Measurements from ENCODE around the gene GTPBP3.
A peak's percentile ranks its signal among the peaks of the same experiment; 100 is the strongest.

The GTPBP3 gene

DNA sequence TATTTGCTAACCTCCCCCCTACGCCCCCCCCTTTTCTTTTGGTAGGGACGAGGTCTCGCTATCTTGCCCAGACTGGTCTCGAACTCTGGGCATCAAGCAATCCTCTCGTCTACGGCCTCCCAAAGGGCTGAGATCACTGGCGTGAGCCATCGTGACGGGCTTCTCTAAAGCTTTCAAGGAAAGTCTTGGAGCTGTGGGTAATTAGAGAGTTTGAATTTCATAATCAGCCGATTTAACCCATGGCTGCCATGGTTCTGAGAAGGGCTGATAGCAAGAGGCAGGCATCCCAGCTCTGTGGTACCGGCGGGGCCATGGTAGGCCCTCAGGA, 33.4 kb upstream of the GTPBP3 start:
- DNase-seq (ENCODE audit: low spot score): no peak
- Mint-ChIP-seq H3K4me1 (ENCODE audit: low read depth) (peaks cover 27% of the 10 kb centered on the region), H3K27ac (peak overlapping the region; percentile 47), H3K36me3 (ENCODE audit: low read depth) (peaks cover 3% of the 10 kb centered on the region), H3K9me3 (no peaks in the 10 kb centered on the region), H3K4me3 (peak overlapping the region; percentile 75), H3K27me3 (ENCODE audit: low read depth) (no peaks in the 10 kb centered on the region)

DNA sequence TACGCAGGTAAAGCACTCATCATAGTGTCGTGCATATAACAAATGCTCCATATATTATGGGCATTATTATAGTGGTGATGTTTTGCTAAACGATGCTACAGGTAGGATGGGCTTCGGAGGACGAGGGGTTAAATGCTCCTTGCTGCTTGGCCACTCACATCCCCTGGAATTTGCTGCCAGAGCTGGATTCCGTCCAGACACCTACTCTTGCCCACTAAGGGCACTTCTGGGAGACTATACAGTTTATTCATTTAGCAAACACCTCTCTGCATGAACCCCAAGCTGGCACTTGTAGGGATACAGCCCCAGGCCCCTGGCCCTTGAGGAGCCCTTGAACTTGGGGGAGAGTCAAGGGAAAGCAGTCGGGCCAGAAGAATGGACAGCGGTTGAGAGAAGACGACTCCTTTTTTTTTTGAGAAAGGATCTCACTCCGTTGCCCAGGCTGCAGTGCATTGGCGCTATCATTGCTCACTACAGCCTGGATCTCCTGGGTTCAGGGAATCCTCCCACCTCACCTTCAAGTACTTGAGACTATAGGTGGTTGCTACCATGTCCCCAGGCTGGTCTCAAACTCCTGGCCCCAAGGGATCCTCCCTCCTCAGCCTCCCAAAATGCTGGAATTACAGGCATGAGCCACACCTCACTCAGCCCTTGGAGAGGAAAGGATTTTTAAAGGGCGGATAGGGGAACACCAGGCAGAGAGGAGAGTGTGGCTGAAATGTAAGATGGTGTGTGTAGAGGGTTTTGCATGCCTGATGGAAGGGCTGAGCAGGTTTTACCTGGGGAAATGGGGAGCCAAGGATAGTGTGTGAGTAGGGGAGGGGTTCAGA, 32.8 kb upstream of the GTPBP3 start:
- H3K27ac Mint-ChIP-seq: peak overlapping the region; percentile 91

DNA sequence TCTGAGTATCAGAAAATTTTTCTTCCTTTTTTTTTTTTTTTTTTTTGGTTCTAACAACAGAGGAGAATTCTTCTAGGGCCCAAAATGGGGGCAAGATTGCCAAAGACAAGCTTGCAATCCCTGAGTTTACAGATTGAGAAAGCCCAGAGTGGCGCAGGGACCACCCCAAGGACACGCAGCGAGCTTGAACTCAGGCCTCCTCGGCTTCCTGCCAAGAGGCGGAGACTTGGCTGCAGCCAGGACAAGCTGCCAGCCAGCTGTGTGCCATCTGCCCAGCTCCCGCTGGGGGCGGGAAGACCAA, 32.2 kb upstream of the GTPBP3 start:
- Mint-ChIP-seq H3K27me3 (ENCODE audit: low read depth) (no peaks in the 10 kb centered on the region), H3K4me1 (ENCODE audit: low read depth) (peaks cover 31% of the 10 kb centered on the region), H3K4me3 (peak overlapping the region; percentile 89), H3K27ac (peak overlapping the region; percentile 91), H3K36me3 (ENCODE audit: low read depth) (peaks cover 5% of the 10 kb centered on the region), H3K9me3 (no peaks in the 10 kb centered on the region)
- DNase-seq (ENCODE audit: low spot score): no peak

More for the DNA sequence above, 32.8 kb upstream of the GTPBP3 start:
- H3K36me3 Mint-ChIP-seq (ENCODE audit: low read depth): peaks cover 7% of the 10 kb centered on the region
- no peaks in the 10 kb centered on the region for H3K9me3 Mint-ChIP-seq
- H3K27me3 Mint-ChIP-seq (ENCODE audit: low read depth): no peaks in the 10 kb centered on the region
- peak overlapping the region; percentile 89 for H3K4me3 Mint-ChIP-seq
- DNase-seq (ENCODE audit: low spot score): no peak
- H3K4me1 Mint-ChIP-seq (ENCODE audit: low read depth): peaks cover 29% of the 10 kb centered on the region

GRCh38 chr19:17305517-17306284, 31.7 kb upstream of the GTPBP3 start, which contains the start of gene MRPL34:
TSS of gene MRPL34 (plus strand) at chr19:17305872. CDS start at chr19:17305893, 21 bp downstream.
- Mint-ChIP-seq H3K9me3 (no peaks in the 10 kb centered on the region), H3K4me3 (peak within 1 kb of the TSS; percentile 89), H3K4me1 (ENCODE audit: low read depth) (peaks cover 36% of the 10 kb centered on the region), H3K27me3 (ENCODE audit: low read depth) (no peaks in the 10 kb centered on the region), H3K27ac (peak within 1 kb of the TSS; percentile 91), H3K36me3 (ENCODE audit: low read depth) (peaks cover 5% of the 10 kb centered on the region)
- DNase-seq (ENCODE audit: low spot score): peak; percentile 99

GRCh38 chr19:17306285-17306714, 31.1 kb upstream of the GTPBP3 start:
- Mint-ChIP-seq H3K4me1 (ENCODE audit: low read depth) (peaks cover 40% of the 10 kb centered on the region), H3K4me3 (peak overlapping the region; percentile 89), H3K9me3 (no peaks in the 10 kb centered on the region), H3K27me3 (ENCODE audit: low read depth) (no peaks in the 10 kb centered on the region), H3K27ac (peak overlapping the region; percentile 77), H3K36me3 (ENCODE audit: low read depth) (peaks cover 5% of the 10 kb centered on the region)
- no peak for DNase-seq (ENCODE audit: low spot score)

DNA sequence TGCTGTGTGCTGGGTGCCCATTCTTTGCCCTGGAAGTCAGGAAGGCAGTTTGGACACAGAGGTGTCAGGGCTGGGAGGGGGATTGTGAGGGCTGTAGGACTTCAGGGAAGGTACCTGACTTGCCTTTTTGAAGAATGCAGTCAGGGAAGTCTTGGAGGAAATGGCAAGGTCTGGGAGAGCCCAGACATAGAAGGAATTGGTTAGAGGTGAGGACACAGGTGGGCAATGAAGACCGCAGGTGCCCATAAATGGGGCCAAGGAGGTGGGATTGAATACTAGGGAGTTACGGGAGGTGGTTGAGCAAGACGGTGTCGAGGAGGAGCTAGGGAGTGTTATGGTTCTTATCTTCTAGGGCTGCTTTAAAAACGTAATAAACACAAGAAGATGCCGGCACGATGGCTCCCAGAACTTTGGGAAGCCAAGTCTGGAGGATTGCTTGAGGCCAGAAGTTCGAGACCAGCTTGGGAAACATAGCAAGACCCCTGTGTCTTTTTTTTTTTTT, 29.4 kb upstream of the GTPBP3 start:
- Mint-ChIP-seq H3K36me3 (ENCODE audit: low read depth) (peaks cover 4% of the 10 kb centered on the region), H3K9me3 (no peaks in the 10 kb centered on the region), H3K27ac (peak overlapping the region; percentile 3), H3K27me3 (ENCODE audit: low read depth) (no peaks in the 10 kb centered on the region), H3K4me1 (ENCODE audit: low read depth) (peaks cover 40% of the 10 kb centered on the region), H3K4me3 (peak overlapping the region; percentile 89)
- DNase-seq (ENCODE audit: low spot score): no peak

- H3K4me1 Mint-ChIP-seq (ENCODE audit: low read depth): peaks cover 33% of the 10 kb centered on the region
- no peaks in the 10 kb centered on the region for H3K27me3 Mint-ChIP-seq (ENCODE audit: low read depth)
- peak; percentile 99 for DNase-seq (ENCODE audit: low spot score)
Observed at GRCh38 chr19:17309198-17309964, 28.0 kb upstream of the GTPBP3 start, which contains the start of gene DDA1. TSS of gene DDA1 (plus strand) at chr19:17309563. CDS start at chr19:17309655, 92 bp downstream.

GRCh38 chr19:17309965-17310461, 27.3 kb upstream of the GTPBP3 start:
- peak overlapping the region; percentile 99 for H3K4me3 Mint-ChIP-seq
- no peaks in the 10 kb centered on the region for H3K27me3 Mint-ChIP-seq (ENCODE audit: low read depth)
- no peak for DNase-seq (ENCODE audit: low spot score)
- H3K27ac Mint-ChIP-seq: peak overlapping the region; percentile 96
- H3K9me3 Mint-ChIP-seq: no peaks in the 10 kb centered on the region
- H3K36me3 Mint-ChIP-seq (ENCODE audit: low read depth): peaks cover 10% of the 10 kb centered on the region
- peaks cover 29% of the 10 kb centered on the region for H3K4me1 Mint-ChIP-seq (ENCODE audit: low read depth)

More at GRCh38 chr19:17309198-17309964, 28.0 kb upstream of the GTPBP3 start, which contains the start of gene DDA1:
- Mint-ChIP-seq H3K27ac (peak within 1 kb of the TSS; percentile 96), H3K4me3 (peak within 1 kb of the TSS; percentile 99), H3K9me3 (no peaks in the 10 kb centered on the region), H3K36me3 (ENCODE audit: low read depth) (peaks cover 10% of the 10 kb centered on the region)

- Mint-ChIP-seq H3K36me3 (ENCODE audit: low read depth) (peaks cover 18% of the 10 kb centered on the region), H3K27ac (peak overlapping the region; percentile 32), H3K4me1 (ENCODE audit: low read depth) (peaks cover 23% of the 10 kb centered on the region), H3K4me3 (peak overlapping the region; percentile 48), H3K27me3 (ENCODE audit: low read depth) (no peaks in the 10 kb centered on the region), H3K9me3 (no peaks in the 10 kb centered on the region)
- DNase-seq (ENCODE audit: low spot score): no peak
Observed at GRCh38 chr19:17311455-17312188, 25.7 kb upstream of the GTPBP3 start.

DNA sequence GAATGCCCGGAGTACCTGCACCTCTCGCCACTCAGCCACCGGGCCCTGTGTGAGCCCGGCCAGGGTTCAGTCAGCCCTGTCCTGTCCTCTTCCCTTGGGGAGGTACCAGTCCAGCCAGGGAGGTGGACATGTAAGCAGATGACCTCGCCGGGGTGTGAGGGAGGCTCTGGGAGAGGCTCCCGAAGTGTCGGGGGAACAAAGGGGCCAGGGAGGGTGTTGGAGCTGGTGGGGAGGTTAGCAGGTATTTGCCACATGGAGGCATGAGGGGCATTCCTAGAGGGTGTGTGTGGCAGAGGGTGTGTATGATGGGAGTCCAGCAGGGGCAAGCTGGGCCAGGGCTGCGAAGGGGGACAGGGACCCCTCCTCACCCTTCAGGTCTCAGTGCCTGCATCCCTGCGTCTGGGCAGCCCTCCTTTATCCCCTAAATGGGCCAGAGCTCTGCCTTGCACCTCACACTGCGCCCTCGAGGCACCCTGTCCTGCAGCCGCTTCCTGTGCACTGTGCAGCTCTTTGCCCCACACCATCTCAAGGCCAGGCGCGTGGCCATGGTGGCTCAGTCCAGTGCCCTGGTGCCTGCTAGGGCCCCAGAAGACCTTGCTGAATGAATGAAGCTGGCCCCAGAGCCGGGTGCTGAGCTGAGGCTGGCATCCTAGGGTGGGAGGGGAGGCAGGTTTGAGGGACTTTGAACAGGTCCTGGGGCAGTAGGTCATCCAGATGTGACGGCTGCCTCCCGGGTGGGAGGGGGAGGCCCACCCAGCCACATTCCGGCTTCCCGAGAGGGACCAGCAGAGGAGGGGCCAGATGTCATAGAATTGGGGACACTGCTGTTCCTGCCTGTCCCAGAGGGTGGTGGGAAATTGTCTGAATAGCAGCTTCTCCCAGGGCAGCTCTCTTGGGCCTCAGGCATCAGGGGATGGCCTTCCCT, 24.9 kb upstream of the GTPBP3 start:
- Mint-ChIP-seq H3K4me1 (ENCODE audit: low read depth) (peaks cover 23% of the 10 kb centered on the region), H3K9me3 (no peaks in the 10 kb centered on the region), H3K27me3 (ENCODE audit: low read depth) (no peaks in the 10 kb centered on the region), H3K36me3 (ENCODE audit: low read depth) (peaks cover 18% of the 10 kb centered on the region), H3K27ac (no peak overlapping the region), H3K4me3 (no peak overlapping the region)
- DNase-seq (ENCODE audit: low spot score): no peak

DNA sequence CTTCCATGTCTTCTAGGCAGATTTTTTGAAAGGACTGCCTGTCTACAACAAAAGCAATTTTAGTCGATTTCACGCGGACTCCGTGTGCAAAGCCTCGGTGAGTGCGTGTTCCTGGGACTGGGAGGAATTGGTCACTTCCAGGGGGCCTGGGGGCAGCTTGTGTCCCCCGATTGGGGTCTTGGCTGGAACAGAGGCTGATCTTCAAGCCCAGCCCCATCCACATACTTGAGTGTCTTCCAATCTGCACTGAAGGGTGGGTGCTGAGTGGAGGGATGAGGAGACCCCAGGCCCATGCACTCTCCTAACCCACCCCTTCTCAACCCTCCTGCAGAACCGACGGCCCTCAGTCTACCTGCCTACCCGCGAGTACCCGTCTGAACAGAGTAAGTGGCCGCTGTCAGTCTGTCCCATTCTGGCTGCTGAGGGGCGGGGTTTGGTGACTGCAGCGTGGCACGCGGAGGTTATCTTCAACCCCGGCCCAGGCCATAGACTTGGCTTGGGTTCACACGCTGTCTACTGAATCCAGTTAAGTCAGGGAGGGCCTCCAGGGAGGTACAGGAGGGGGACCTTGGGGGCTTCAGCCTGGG, 23.3 kb upstream of the GTPBP3 start:
- Mint-ChIP-seq H3K4me1 (ENCODE audit: low read depth) (peaks cover 17% of the 10 kb centered on the region), H3K36me3 (ENCODE audit: low read depth) (peaks cover 18% of the 10 kb centered on the region), H3K4me3 (no peak overlapping the region), H3K27ac (no peak overlapping the region), H3K9me3 (no peaks in the 10 kb centered on the region), H3K27me3 (ENCODE audit: low read depth) (no peaks in the 10 kb centered on the region)
- DNase-seq (ENCODE audit: low spot score): no peak

DNA sequence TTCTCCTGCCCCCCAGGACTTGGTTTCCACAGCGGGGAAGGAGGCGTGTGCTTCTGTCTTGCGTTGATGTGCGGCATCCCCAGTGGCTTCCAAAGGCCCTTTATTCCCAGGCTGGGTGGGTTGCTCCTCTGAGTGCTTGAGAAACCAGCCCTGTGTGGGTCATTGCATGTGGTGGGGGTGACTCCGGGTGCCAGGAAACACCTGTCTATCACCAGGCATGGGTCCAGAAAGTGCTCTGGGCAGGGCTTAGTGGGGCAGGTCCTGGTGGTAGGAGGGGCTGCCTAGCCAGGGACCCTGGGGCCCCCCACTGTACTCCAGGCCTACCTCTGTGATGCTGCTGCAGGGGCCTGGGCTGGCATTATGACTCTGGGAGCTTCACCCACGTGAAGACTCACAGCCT, 18.4 kb upstream of the GTPBP3 start:
- H3K27me3 Mint-ChIP-seq (ENCODE audit: low read depth): no peaks in the 10 kb centered on the region
- H3K9me3 Mint-ChIP-seq: no peaks in the 10 kb centered on the region
- H3K27ac Mint-ChIP-seq: no peak overlapping the region
- H3K4me3 Mint-ChIP-seq: no peak overlapping the region
- peaks cover 32% of the 10 kb centered on the region for H3K36me3 Mint-ChIP-seq (ENCODE audit: low read depth)
- H3K4me1 Mint-ChIP-seq (ENCODE audit: low read depth): no peaks in the 10 kb centered on the region
- DNase-seq (ENCODE audit: low spot score): no peak
